K562 (cell line): ENCODE measurements around the gene SVOP.

Experiments used
- ARID1B ChIP-seq: fragments of 450-650 bp; IDR thresholded peaks from 2 replicates; pipeline ENCODE4 v1.6.1; 2016; ENCODE audit warnings: antibody characterized with exemption, mild to moderate bottlenecking, inconsistent platforms
- CEBPB ChIP-seq: fragments of 450-650 bp; IDR thresholded peaks from 2 replicates; pipeline ENCODE4 v1.6.1; 2016; ENCODE audit warnings: missing genetic modification characterization, missing compliant biosample characterization
- DPF2 ChIP-seq: fragments of 450-650 bp; IDR thresholded peaks from 2 replicates; pipeline ENCODE4 v1.6.1; 2016
- EHMT2 ChIP-seq: fragments of 450-650 bp; IDR thresholded peaks from 2 replicates; pipeline ENCODE4 v1.6.1; 2018; ENCODE audit warnings: antibody characterized with exemption
- EP300 ChIP-seq: IDR thresholded peaks from 2 replicates; pipeline ENCODE4 v1.6.1; 2012; ENCODE audit warnings: low read length, improper control_type of control experiment
- FOXJ2 ChIP-seq: fragments of 200-800 bp; sonication (Bioruptor generic); IDR thresholded peaks from 2 replicates; pipeline ENCODE4 v1.6.1; 2016; ENCODE audit warnings: missing genetic modification characterization, missing compliant biosample characterization
- PCBP1 ChIP-seq: fragments of 200-400 bp; formaldehyde crosslinking; IDR thresholded peaks from 2 replicates; pipeline ENCODE4 v1.6.1; 2018; ENCODE audit warnings: mild to moderate bottlenecking, low read depth, low read length; ENCODE audit not compliant: poor library complexity, severe bottlenecking
- SMC3 ChIP-seq: conservative IDR thresholded peaks from 2 replicates; pipeline ENCODE4 v1.6.1; 2011; ENCODE audit warnings: low read depth, low read length, improper control_type of control experiment; ENCODE audit not compliant: insufficient read depth
- SRSF9 ChIP-seq: fragments of 200-400 bp; formaldehyde crosslinking; IDR thresholded peaks from 2 replicates; pipeline ENCODE4 v1.6.1; 2017; ENCODE audit warnings: low read depth, low read length, borderline replicate concordance
- TCF7L2 ChIP-seq: fragments of 150-350 bp; IDR thresholded peaks from 2 replicates; pipeline ENCODE4 v1.6.1; 2016; ENCODE audit warnings: low read depth, mild to moderate bottlenecking, low read length, moderate library complexity
- TRIM24 ChIP-seq, 2 experiments: fragments of 450-650 bp; IDR thresholded peaks; 2 replicates each; pipeline ENCODE4 v1.6.1; 2016
- ZBTB8A ChIP-seq: fragments of 450-650 bp; IDR thresholded peaks from 2 replicates; pipeline ENCODE4 v1.6.1; 2018; ENCODE audit warnings: mild to moderate bottlenecking, moderate library complexity; ENCODE audit not compliant: partially characterized antibody
- TF ChIP-seq, protein P1 (sequence below): fragments of 450-650 bp; formaldehyde crosslinking; IDR thresholded peaks from 2 replicates; pipeline ENCODE4 v1.4.0; 2022; ENCODE audit warnings: mild to moderate bottlenecking, moderate library complexity
- TF ChIP-seq, protein P2 (sequence below): sonication (generic); formaldehyde crosslinking; IDR thresholded peaks from 2 replicates; pipeline ENCODE4 v1.8.1; 2023; ENCODE audit warnings: mild to moderate bottlenecking, missing genetic modification reagents

DNA sequence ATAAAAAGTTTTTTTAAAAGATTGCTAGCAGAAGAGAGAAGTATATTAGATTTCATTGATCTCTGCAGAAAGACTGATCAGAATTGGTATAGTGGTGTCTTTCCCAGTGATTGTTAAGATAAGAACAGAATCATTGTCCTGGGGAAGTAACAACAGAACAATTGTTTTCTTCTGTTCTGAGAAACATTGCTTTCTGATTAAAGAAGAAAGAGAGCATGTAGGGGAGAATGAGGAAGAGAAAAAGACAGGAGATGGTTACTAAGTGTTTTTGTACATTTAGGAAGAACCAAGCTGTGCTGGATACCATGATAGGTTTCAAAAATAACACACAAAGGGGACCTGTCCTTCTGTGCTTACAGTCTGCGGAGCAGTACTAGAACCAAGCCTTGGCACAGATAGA lies 36.5 kb upstream of the SVOP start:
- TF ChIP-seq TCF7L2: no peak
- TF ChIP-seq DPF2: no peak
- TF ChIP-seq TRIM24 (IDR thresholded peaks at IDR 0.05): no peak
- TF ChIP-seq, protein P1, sequence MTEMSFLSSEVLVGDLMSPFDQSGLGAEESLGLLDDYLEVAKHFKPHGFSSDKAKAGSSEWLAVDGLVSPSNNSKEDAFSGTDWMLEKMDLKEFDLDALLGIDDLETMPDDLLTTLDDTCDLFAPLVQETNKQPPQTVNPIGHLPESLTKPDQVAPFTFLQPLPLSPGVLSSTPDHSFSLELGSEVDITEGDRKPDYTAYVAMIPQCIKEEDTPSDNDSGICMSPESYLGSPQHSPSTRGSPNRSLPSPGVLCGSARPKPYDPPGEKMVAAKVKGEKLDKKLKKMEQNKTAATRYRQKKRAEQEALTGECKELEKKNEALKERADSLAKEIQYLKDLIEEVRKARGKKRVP: no peak
- TF ChIP-seq EHMT2: no peak
- no peak for TF ChIP-seq EP300
- no peak for TF ChIP-seq SMC3
- no peak for TF ChIP-seq FOXJ2 (tag)
- no peak for TF ChIP-seq PCBP1
- no peak for TF ChIP-seq SRSF9
- TF ChIP-seq ZBTB8A: no peak
- no peak for TF ChIP-seq CEBPB
- TF ChIP-seq, protein P2, sequence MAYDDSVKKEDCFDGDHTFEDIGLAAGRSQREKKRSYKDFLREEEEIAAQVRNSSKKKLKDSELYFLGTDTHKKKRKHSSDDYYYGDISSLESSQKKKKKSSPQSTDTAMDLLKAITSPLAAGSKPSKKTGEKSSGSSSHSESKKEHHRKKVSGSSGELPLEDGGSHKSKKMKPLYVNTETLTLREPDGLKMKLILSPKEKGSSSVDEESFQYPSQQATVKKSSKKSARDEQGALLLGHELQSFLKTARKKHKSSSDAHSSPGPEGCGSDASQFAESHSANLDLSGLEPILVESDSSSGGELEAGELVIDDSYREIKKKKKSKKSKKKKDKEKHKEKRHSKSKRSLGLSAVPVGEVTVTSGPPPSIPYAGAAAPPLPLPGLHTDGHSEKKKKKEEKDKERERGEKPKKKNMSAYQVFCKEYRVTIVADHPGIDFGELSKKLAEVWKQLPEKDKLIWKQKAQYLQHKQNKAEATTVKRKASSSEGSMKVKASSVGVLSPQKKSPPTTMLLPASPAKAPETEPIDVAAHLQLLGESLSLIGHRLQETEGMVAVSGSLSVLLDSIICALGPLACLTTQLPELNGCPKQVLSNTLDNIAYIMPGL (CRISPR knock-in tag): no peak
- TF ChIP-seq ARID1B: no peak
